ENCODE data around the gene TRPV6.

- TF ChIP-seq CTCF (IDR thresholded peaks at IDR 0.05; ENCODE audit: insufficient read depth, low read length, poor library complexity, severe bottlenecking) (no peak), EZH2phosphoT487 (conservative IDR thresholded peaks at IDR 0.05; ENCODE audit: low read length) (no peak)
Observed at GRCh38 chr7:142864980-142865747, 20.4 kb downstream of the TRPV6 start.
